CD1c-positive myeloid dendritic cell (primary cell): Measurements from ENCODE around the gene SUGP2.
"Not testable (repeated sequence)": the region's sequence is repeated elsewhere in the genome, so short reads cannot be mapped to it uniquely, and the experiment has no call there.

Experiments used
- DNase-seq: peaks from one replicate; pipeline ENCODE4 v3.0.0-alpha.2; 2016; ENCODE audit errors: extremely low spot score

SUGP2 gene

GRCh38 chr19:19031891-19032290 lies 1.4 kb downstream of the SUGP2 start:
- DNase-seq, result no peak

GRCh38 chr19:19028526-19028925 lies 4.8 kb downstream of the SUGP2 start:
- no peak for DNase-seq

GRCh38 chr19:19027228-19027627 lies 6.1 kb downstream of the SUGP2 start:
- no peak for DNase-seq

- DNase-seq, result peak; percentile 11
Measured at GRCh38 chr19:19026299-19026971, 6.9 kb downstream of the SUGP2 start.

- DNase-seq, result no peak
Measured at GRCh38 chr19:19025861-19026260, 7.5 kb downstream of the SUGP2 start.

GRCh38 chr19:19023376-19023775 lies 9.9 kb downstream of the SUGP2 start:
- not testable (repeated sequence) for DNase-seq

GRCh38 chr19:19022380-19022961 lies 10.8 kb downstream of the SUGP2 start:
- no peak for DNase-seq

- DNase-seq, result no peak
Measured at GRCh38 chr19:19021115-19021514, 12.2 kb downstream of the SUGP2 start.

- no peak for DNase-seq
Measured at GRCh38 chr19:19010551-19010950, 22.8 kb downstream of the SUGP2 start.

GRCh38 chr19:19009951-19010350 lies 23.4 kb downstream of the SUGP2 start:
- DNase-seq, result no peak

- DNase-seq, result no peak
Measured at GRCh38 chr19:19006213-19006612, 27.1 kb downstream of the SUGP2 start.

GRCh38 chr19:19004144-19004543 lies 29.2 kb downstream of the SUGP2 start:
- no peak for DNase-seq

GRCh38 chr19:18999896-19000620 lies 33.3 kb downstream of the SUGP2 start:
- DNase-seq, result no peak

- no peak for DNase-seq
Measured at GRCh38 chr19:18999016-18999758, 34.1 kb downstream of the SUGP2 start.

- DNase-seq, result no peak
Measured at GRCh38 chr19:18998276-18998675, 35.0 kb downstream of the SUGP2 start.

- DNase-seq, result no peak
Measured at GRCh38 chr19:18996796-18997394, 36.4 kb downstream of the SUGP2 start.

- no peak for DNase-seq
Measured at GRCh38 chr19:18996351-18996750, 37.0 kb downstream of the SUGP2 start.

- peak; percentile 91 for DNase-seq
Measured at GRCh38 chr19:18995804-18996241, 37.5 kb downstream of the SUGP2 start.

GRCh38 chr19:18993115-18993514 lies 40.2 kb downstream of the SUGP2 start:
- DNase-seq, result no peak

GRCh38 chr19:18992696-18993095 lies 40.6 kb downstream of the SUGP2 start:
- no peak for DNase-seq

GRCh38 chr19:18991468-18991867 lies 41.8 kb downstream of the SUGP2 start:
- DNase-seq, result no peak

GRCh38 chr19:18991006-18991405 lies 42.3 kb downstream of the SUGP2 start:
- no peak for DNase-seq
